SIG-M5 treated with dmso at 0.1 percent for 504 hours (cell line): ENCODE measurements around the gene SLC38A10.
A peak's percentile ranks its signal among the peaks of the same experiment; 100 is the strongest.

Source experiments
- DNase-seq: peaks from one replicate; lab custom pipeline; 2025; ENCODE audit not compliant: unreplicated experiment; lab: John Stamatoyannopoulos, UW

The SLC38A10 gene

DNA sequence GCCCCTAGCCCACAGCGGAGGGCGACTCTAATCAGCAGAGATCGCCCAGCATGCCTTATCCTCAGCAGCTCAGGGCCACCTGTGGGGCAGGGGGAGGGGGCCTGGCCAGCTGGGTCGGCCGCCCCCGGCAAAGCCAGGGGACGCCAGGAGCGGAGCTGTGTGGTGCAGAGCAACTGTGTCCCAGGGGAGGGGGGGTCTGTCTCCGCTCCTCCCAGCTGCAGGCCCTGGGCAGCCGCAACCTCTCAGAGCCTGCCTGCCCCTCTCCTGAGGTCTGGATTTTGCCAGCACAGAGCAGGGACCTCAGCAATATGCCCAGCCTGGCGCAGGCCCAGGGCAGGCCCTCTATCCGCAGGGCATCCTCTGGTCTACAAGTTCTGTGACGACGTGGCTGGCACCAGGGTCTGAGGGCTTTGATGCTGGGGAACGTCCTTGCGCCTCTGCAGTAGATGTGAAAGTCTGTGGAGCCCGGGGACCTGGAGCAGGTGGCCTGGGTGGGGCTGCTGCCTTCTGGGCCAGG lies 36.5 kb upstream of the SLC38A10 start:
- no peak for DNase-seq

DNA sequence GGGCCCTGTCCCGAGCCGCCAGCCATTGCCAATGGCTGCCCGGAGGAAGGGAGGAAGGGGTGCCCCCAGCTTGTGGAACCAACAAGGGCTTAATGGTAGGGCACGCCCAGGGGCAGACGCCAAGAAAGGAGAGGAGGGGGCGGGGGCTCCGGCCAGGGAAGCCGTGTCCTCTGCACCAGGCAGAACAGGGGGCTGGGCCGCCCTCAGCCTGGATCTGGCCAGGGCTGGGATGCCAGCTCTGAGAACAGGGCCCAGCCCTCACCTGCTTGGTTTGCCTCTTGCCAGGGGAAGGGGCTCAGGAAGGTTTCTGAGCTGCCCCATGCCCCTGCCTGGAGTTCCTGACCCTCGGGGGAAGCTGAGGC lies 35.8 kb upstream of the SLC38A10 start:
- no peak for DNase-seq

DNA sequence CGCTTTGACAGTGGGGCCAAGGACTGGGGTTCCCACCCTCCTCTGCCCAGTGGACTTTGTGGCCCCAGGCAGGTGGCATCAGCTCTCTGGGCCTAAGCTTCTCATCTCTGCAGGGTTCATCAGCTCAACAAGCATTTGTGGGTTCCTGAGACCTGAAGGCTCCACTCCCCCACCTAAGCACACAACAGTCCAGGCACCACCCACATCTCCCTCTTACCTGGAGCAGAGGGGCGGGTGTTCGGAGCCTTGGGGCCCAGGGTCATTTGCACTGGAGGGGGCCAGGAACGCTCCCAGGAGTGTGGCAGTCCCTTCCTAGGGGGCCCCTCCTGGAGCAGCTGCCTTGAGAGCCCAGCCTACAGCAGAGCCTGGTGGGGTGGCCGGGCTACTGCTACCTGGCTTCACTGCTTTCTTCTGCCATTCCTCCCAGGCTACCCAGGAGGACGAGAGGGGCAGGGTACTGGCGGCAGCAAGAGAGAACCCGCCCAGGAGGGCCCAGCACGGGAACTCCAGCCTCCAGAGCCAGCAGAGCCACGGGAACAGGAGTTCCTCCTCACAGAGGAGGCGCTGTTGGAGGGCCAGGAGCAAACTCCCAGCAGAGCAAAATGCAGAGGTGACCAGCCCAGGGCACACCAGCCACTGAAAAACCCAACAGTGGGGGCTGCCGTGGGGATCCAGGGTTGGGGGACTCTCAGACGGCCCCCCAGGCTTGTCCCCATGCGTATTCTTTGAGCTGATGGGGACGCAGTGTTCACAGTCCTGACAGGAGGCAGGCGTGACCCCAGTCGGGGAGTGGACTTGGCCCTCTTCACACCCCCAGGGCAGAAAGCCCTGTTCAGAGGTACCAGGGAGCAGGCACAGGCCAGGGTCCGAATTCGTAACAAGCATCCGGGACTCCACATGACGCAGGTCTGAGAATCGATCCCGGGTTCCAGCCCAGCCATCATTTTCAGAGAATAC lies 35.1 kb upstream of the SLC38A10 start:
- DNase-seq, result peak; percentile 39

DNA sequence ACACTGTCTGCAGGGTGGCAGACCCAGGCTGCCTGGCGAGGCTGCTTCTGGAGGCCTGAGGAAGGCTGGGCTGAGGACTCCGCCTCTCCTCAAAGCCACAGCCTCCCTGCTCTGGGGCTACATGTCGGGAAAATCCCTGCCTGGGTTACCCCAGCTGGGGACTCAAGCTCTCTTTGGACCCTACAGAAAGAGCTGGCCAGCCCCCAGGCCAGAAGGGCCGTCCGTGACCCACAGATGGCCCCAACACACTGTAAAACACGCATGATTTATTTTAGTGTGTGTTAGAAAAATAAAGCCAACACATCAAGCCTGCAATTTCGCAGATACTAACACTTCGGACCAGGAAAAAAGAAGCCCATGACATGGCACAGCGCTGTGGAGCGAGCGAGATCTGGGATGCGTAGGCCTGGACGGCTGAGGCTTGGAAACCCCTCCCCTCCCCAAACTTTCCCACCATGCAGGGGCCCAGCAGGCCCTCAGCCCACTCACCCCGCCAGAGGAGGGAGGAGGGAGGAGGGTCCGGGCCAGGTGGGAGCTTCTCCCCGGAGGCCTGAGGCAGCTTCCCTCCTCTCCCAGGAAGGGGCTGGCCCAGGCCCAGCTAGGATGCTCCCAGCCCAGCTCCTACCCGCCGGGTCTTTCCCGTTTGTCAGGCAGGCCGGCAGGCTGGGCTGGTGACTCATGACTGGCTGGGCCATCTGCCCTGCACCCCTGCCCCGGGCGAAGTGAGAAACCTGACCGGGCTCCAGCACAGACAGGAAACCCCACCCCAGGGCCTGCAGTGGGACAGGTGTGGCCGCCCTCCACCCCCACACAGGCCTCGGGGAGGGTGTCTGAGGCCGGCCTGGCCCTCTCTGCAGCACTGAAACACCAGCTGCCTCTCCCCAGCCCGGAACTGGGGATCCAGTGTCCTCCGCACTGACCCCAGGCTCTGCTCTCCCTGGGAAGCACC lies 34.1 kb upstream of the SLC38A10 start:
- peak; percentile 67 for DNase-seq

DNA sequence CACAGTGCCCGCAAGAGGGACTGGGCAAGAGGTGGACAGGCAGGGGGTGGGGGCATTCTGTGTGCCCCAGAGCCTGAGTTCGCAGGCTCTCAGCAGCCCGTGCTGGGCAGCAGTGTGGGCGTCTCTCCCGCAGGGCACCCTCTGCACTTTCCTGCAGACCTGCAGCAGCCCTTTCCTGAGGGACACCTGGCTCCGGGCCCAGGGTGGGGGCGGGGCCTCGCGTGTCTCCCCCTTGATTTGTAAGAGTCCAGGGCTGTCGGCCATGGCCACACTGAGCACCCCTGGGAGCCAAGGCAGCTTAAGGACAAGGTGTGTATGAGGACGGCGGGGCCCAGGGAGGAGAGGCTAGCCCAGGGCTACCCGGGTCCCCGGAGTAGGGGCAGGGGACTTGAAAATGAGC lies 33.4 kb upstream of the SLC38A10 start:
- DNase-seq, result no peak

DNA sequence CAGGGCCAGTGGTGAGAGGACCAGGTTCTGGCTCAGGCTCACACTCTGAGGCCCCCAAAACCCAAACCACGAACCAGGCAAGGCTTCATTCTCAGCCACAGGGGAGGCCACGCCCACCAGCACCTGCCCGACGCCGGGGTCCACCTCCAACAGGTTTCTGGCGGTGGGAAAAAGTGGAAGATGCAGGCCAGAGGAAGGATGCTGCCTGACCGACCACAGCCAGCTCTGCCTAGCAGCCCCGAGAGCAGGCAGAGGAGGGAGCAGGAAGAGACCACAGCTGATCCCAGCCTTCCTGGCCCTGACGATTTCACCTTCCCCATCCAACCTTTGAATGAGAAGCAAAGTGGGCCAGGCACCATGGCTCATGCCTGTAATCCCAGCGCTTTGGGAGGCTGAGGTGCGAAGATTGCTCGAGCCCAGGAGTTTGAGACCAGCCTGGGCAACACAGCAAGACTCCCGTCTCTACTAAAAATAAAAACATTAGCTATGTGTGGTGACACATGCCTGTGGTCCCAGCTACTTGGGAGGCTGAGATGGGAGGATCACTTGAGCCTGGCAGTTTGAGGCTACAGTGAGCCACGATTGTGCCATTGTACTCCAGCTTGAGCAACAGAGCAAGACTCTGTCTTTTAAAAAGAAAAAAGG lies 30.7 kb upstream of the SLC38A10 start:
- DNase-seq, result no peak

DNA sequence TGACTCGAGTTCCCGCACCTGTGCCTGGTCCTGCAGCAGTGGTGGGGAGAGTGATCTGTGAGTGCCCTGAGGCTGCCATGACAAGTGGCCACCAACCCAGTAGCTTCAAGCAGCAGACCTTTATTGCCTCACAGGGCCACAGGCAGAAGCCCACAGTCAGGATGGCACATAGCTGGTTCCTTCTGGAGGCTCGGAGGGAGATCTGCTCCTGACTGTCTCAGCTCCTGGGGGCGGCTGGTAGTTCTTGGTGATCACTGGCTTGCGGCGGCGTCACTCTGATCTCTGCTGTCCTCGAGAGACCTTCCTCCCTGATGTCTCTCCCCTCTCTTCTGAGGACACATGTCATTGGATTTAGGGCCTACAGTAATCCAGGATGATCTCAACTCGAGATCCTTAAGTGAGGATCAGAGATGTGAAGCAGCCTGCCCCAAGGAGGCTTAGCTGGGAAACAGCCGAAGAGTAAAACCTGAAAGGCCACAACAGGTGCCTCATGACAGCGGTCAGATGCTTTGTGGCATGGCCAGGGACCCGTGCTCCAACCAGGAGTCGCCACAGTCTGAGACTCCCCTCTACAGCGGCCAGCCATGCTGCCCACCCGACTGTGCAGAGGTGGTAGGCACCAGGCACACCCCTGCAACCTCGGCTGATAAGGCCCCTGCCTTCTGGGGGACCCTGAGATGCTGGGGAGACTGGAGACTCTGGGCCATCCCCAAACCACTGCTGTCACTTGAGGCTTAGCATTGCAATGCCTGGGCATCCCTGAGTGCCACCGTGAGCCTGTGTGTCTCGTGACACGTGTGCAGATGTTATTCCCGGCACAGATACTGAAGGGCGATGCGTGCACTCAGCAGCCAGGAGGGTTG lies 30.0 kb upstream of the SLC38A10 start:
- no peak for DNase-seq

DNA sequence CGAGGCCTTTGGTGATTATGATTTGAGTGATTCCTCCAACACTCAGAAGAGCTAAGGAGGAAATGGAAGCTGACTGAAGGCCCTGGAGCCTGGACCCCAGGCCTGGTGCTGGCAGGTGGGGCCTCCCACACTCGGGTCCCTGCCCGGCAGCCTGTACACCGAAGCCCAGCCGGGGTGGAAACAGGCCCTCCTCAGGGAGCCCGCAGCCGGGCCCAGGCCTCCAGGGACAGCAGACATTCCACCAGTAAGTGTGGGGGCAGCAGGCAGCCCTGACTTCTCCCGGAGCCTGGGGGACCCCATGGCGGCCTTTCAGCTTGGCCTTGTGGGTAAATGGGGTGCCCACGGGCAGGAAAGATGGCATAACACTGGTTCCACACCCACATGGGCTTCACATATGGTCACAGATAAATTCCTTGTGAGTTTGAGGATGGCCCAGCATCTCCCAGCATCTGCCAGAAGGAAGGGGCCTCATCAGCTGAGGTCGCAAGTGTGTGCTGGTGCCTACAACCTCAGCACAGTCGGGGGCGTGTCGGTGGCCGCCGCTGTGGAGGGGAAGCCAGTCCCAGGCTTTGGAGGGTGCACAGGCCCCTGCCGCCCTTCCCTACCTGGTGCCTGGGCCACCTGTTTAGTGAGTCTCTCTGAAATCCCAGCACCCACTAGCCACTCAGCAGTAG lies 29.2 kb upstream of the SLC38A10 start:
- DNase-seq, result no peak

DNA sequence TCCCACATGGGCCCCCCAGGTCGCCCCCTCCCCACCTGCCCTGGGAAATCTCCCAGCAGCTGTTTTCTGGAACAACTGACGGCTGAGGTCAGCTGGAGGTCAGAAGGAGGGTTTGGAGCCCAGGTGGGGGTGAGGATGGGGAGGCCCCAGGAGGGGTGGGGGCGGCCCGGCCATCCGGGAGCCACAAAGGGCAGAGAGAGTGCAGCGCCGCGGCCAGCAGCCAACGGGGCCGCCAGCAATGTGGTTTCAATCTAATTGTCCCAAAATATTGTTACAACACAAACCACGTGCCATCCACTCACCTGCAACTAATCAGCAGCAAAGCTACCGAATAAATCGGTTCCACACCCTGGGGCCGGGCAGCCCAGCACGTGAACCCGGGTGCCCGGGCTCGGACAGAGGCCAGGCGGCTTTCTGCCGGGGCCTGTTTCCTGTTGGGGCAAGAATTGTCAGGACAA lies 28.3 kb upstream of the SLC38A10 start:
- DNase-seq, result no peak

DNA sequence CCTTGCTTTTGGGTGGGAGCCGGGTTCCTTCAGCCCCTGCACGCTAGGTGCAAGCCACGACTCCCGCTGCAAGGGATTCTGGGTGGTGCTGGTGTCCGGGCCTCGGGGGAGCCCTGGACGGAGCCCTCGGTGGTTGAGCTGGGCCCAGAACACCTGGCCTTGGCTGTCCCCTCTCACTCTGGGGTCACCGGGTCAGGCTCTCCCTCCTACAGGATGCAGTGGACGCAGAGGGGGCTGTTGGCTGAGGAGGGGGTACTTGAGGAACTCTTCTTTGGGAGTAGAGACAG lies 27.9 kb upstream of the SLC38A10 start:
- DNase-seq, result no peak

DNA sequence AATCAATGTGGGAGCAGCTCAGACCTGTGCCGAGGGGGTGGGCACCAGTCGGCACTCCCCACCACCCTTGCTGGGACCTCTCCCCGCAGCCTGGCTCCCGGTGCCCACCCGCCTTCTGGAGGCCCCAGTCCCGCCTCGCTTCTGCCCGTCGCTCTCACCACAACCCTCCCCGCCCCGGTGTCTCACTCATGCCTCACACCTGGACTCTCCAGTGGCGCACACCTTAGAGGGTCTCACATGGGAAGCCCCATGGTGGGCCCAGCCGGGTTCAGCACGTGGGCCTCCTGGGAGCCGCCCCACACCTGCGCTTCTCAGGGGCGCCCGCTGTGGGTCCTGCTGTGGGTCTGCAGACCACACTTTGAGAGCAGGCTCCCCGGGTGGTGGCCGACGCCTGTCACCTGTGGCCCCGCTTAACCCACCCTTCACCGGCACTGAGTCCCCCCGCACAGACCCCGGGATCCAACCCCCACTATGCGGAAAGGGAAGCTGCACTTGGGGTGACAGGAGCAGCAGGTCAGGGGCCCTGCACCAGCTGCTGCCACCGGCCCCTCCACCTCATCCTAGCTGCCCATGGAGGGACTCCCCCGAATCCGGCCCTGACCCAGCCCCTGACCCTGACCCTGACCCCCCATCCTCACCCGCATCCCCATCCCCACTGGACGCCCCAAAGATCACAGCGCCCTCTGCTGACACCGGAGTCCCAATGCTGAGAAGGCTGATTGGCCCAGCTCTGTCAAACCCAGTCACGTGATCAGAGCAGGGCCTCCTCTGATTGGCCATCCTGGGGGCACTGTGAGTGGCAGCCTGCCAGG lies 27.4 kb upstream of the SLC38A10 start:
- DNase-seq, result no peak

DNA sequence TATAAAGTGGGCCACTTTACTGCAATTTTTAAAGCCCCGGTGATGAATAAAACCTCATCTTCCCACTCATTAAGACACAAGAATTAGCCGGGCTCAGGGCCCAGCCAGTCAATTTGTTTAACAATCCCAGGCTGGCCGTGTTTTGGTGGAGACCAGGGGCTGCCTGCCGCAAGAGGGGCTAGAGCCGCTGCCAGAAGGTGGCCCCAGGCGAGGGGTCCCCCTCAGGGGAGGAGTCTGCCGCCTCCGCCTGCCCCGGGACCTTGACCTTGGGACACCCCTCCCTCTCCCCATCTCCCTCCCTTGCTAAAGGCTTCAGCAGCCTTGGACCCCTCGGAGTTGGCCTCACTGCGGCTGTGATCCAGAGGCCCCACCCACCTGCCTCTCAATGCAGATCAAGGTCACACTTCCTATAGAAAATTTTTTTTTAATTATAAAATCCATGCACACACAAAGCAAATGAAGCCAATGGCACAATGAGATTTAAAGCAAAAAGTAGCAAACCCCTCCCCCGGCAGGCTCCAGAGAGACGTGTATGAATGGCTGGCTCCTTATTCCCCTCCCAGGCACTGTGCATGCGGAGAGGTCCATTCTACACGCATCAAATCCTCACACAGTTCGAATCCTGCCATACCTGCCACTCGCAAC lies 23.0 kb upstream of the SLC38A10 start:
- DNase-seq, result no peak

DNA sequence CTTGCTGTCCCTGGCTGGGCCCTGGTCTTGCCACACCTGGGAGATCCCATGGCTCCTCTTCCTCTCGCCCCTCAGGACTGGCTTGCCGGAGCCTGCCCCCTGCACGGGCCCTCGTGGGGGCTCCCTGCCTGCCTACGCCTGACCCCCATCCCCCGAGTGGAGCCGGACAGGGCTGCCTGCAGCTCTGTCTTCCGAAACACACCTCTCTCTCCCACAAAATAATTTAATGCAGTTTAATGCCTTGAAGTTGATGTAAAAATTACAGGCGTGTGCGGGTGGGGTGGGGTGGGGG lies 22.4 kb upstream of the SLC38A10 start:
- DNase-seq, result no peak

DNA sequence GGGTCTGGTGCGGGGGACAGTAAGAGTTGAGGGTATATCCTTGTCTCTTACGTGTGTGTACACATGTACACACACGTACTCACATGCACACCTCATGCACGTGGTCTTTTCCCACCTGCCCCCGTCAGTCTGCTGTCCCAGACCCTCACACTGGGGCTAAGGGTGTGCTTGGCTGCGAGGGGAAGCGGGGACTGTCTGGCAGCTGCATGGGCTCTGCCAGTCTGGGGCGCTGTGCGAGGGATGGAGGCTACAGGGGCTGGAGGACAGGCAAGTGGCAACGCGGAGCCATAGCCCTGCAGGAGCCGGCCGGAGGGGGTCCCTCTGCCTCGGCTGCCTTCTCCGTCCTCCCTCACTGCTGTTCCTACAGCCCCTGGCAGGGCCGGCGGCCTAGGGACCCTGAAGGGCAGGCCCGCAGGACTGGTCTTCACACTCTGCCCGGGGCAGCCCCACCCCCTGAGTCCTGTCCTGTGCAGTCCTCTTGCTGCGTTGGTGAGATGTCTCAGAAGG lies 20.8 kb upstream of the SLC38A10 start:
- DNase-seq, result no peak

DNA sequence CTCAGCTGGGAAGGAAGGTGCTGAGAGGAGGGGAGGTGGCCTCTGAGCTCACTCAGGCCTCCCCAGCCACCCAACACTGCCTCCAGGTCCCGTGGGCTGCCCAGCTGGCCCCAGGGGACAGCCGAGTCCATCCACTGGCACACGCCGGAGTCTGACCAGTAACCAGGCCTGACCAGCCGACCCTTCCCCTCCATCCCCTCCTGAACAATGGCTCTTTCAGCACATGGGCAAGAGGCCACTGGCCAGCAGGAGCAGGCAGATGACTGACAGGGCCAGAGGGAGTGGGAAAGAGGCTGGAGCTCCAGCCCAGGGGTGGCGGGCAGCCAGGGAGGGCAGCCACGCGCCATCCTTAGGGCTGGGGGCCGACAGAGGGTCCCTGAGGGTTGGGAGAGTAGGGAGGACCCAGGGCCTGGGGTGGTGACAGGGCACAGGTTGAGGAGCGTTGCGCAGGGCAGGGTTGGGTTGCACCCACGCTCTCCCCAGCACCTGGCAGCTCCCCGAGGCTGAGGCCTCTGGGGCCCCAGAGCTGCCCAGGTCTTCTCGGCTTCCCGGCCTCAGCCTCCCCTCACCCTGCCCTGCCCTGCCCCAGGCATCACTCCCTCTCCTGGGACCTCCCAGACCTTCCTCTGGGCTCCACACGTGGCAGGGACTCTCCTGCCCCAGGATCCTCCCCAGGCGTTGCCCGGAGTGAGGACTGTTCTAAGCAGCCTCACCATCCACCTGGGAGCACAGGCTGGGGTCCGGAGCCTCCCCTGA lies 20.2 kb upstream of the SLC38A10 start:
- no peak for DNase-seq

DNA sequence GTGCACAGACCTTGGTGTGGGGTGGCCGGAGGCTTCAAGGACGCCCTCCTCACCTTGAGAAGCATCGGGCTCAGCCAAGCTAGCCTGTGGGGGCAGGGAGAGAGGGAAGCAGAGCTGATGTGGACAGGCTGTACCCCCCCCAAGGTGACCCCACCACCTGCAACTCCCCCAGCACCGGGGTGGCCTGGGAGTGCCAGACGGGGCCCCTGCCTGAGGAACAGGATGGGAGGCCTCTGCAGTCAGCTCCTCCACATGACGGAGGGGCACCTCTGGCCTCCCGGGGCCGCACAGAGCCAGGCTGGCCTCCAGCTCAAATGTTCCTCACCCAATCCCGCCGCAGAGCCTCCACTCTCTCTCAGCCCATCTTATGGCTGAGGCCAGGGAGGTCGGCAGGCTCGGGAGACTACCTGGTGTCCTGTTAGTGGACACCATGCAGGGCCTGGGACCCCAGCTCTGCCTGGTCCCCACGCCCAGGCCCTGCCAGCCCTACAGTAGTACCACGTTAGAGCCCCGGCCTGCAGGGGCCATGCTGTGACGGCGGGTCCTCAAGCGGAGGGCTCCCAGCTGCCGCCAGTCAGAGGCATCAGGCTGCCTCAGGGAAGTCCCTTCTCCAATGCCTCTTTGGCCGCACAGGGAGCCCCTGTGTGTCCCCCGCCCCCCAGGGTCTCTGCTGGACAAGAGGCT lies 19.4 kb upstream of the SLC38A10 start:
- DNase-seq, result no peak

DNA sequence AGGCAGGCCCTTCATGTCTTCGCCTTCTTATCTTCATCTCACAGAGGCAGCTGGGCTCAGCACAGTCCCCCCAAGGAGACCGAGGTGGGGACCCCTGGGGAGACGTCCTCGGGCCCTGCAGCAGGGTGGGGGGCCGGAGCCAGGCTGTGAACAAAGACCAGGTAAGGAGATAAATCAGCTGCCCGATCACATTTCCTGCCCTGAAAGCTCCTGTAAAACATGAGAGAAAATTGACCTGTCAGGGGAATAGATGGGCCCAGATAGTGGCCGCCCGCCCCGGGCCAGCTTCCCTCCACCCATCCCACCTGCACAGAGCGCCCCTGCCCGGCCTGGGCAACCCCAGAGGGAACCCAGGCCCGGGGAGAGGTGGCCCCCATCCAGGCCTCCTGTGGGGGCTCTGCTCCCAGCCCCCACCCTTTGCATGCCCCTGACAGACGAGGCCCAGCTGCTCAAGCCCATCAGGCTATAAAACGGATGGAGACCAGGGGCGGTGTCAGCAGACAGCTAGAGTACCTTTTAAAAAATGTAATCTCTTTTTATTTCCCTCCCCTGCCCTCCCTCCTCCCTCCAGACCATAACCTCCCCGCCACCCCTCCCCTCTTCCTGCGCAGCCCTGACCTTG lies 18.8 kb upstream of the SLC38A10 start:
- no peak for DNase-seq
